ENCODE results near the gene LCTL. TPM values are rescaled to one million over a fixed set of nuclear protein-coding genes. Genes with fewer than 3 reads are reported as not detected.

The LCTL gene
- total RNA-seq, 3 donors from 2014 or later = not detected

DNA sequence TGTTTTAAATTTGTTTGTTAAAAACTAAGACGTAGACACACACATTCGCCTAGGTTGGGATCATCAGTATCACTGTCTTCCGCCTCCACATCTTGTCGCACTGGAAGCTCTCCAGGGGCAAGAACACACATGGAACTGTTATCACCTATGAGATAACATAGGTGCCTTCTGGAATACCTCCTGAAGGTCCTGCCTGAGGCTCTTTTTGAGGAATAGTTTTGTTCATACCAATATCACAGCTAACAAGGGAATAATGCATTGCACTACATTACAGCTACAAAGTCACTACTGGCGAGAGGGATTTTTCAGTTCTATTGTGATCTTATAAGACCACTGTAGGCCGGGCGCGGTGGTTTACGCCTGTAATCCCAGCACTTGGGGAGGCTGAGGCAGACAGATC lies 30.7 kb downstream of the LCTL start:
- no peaks in the 10 kb centered on the region for H3K4me1 ChIP-seq
- no peaks in the 10 kb centered on the region for H3K27me3 ChIP-seq
- no peak for TF ChIP-seq POLR2AphosphoS5 (IDR thresholded peaks at IDR 0.05)
- TF ChIP-seq POLR2A (IDR thresholded peaks at IDR 0.05) = no peak
- TF ChIP-seq, protein P1, sequence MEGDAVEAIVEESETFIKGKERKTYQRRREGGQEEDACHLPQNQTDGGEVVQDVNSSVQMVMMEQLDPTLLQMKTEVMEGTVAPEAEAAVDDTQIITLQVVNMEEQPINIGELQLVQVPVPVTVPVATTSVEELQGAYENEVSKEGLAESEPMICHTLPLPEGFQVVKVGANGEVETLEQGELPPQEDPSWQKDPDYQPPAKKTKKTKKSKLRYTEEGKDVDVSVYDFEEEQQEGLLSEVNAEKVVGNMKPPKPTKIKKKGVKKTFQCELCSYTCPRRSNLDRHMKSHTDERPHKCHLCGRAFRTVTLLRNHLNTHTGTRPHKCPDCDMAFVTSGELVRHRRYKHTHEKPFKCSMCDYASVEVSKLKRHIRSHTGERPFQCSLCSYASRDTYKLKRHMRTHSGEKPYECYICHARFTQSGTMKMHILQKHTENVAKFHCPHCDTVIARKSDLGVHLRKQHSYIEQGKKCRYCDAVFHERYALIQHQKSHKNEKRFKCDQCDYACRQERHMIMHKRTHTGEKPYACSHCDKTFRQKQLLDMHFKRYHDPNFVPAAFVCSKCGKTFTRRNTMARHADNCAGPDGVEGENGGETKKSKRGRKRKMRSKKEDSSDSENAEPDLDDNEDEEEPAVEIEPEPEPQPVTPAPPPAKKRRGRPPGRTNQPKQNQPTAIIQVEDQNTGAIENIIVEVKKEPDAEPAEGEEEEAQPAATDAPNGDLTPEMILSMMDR (IDR thresholded peaks at IDR 0.05) = no peak
- DNase-seq (ENCODE audit: low spot score in 2 of 2) = no peak
- no peak overlapping the region for H3K4me3 ChIP-seq
- intact Hi-C loops (cut with DNase I; ENCODE audit: low total_unique reads) = no loop called here
- H3K27ac ChIP-seq = no peak overlapping the region
- H3K36me3 ChIP-seq = no peaks in the 10 kb centered on the region
- no peaks in the 10 kb centered on the region for H3K9me3 ChIP-seq

DNA sequence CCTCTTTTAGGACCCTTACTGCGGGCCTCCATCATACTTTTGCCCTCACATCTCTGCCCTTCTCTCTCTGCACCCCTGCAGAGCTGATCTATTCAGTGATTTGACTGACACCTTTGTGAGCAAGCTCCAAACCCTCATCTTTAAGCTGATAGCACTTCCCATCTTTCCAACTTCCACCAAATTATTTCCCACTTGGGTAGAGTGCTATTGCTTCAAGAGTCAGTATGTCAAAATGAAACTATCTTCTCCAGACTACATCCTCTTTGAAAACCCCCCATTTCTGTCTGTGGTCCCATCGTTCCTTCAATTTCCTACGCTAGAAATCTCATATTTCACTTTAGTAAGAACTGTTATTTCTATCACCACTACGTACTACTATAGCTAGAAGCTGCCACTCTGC lies 41.0 kb downstream of the LCTL start:
- Histone ChIP-seq H3K36me3 (no peaks in the 10 kb centered on the region), H3K27me3 (no peaks in the 10 kb centered on the region), H3K27ac (no peak overlapping the region), H3K4me1 (no peaks in the 10 kb centered on the region), H3K4me3 (no peak overlapping the region), H3K9me3 (no peaks in the 10 kb centered on the region)
- no peak for DNase-seq (ENCODE audit: low spot score in 2 of 2)
- TF ChIP-seq, protein P1 (IDR thresholded peaks at IDR 0.05) = no peak
- no peak for TF ChIP-seq POLR2A (IDR thresholded peaks at IDR 0.05)
- intact Hi-C loops (cut with DNase I; ENCODE audit: low total_unique reads) = no loop called here

GRCh38 chr15:66523926-66524325 lies 41.9 kb downstream of the LCTL start:
- H3K4me3 ChIP-seq = no peak overlapping the region
- intact Hi-C loops (cut with DNase I; ENCODE audit: low total_unique reads) = no loop called here
- no peak for DNase-seq (ENCODE audit: low spot score in 2 of 2)
- no peaks in the 10 kb centered on the region for H3K36me3 ChIP-seq
- H3K27me3 ChIP-seq = no peaks in the 10 kb centered on the region
- no peaks in the 10 kb centered on the region for H3K9me3 ChIP-seq
- no peak overlapping the region for H3K27ac ChIP-seq
- H3K4me1 ChIP-seq = no peaks in the 10 kb centered on the region
- no peak for TF ChIP-seq POLR2A (IDR thresholded peaks at IDR 0.05)
- TF ChIP-seq, protein P1 (IDR thresholded peaks at IDR 0.05) = no peak
- TF ChIP-seq POLR2AphosphoS5 (IDR thresholded peaks at IDR 0.05) = no peak

DNA sequence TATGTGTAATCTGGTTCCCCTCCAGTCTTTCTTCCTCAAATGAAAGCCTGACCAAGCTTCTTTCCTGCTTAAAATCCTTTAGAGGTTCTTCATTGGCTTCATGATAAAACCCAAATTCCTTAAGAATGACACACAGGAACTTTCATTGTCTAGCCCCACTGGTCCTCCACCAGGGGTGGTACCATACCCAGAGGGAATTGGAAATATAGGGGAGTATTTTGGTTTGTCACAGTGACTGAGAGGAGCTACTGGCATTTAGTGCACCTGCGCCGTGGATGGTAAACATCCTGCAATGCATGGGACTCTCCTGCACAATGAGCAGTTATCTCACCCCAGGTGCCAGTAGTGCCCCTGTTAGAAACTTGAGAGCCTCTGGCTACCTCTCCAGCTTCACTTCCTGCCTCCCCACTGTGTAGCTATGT lies 49.9 kb downstream of the LCTL start:
- no peaks in the 10 kb centered on the region for H3K9me3 ChIP-seq
- no peaks in the 10 kb centered on the region for H3K27me3 ChIP-seq
- H3K4me1 ChIP-seq = no peaks in the 10 kb centered on the region
- no peak for DNase-seq (ENCODE audit: low spot score in 2 of 2)
- no peaks in the 10 kb centered on the region for H3K36me3 ChIP-seq
- no peak for TF ChIP-seq POLR2A (IDR thresholded peaks at IDR 0.05)
- no peak for TF ChIP-seq POLR2AphosphoS5 (IDR thresholded peaks at IDR 0.05)
- TF ChIP-seq, protein P1 (IDR thresholded peaks at IDR 0.05) = no peak
- intact Hi-C loops (cut with DNase I; ENCODE audit: low total_unique reads) = no loop called here
- no peak overlapping the region for H3K27ac ChIP-seq
- H3K4me3 ChIP-seq = no peak overlapping the region

DNA sequence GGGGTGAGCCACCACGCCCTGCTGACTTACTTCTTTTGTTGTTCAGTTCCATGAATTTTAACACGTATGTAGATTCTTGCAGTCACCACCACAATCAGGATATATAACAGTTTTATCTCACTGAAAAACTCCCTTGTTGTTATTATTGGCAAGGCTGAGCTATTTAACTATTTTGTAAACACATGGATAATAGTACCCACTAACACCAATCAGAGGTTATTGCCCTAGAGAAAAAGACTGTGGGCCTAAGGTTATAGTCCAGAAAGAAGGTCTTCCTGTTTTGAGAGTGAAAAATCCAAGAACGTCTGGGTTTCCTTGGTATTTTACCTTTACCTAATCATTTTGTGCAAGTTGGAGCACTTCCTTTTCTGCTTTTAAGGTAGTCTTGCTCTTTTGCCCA lies 51.2 kb downstream of the LCTL start:
- Histone ChIP-seq H3K36me3 (no peaks in the 10 kb centered on the region), H3K27ac (no peak overlapping the region), H3K4me3 (no peak overlapping the region), H3K9me3 (no peaks in the 10 kb centered on the region), H3K4me1 (no peaks in the 10 kb centered on the region), H3K27me3 (no peaks in the 10 kb centered on the region)
- intact Hi-C loops (cut with DNase I; ENCODE audit: low total_unique reads) = no loop called here
- TF ChIP-seq POLR2AphosphoS5 (IDR thresholded peaks at IDR 0.05) = no peak
- TF ChIP-seq, protein P1 (IDR thresholded peaks at IDR 0.05) = no peak
- no peak for TF ChIP-seq POLR2A (IDR thresholded peaks at IDR 0.05)
- no peak for DNase-seq (ENCODE audit: low spot score in 2 of 2)

Data from breast epithelium (tissue), 4 donors.